SIG-M5 (cell line): ENCODE measurements around the gene SBF2.
"Not testable (repeated sequence)": the region's sequence is repeated elsewhere in the genome, so short reads cannot be mapped to it uniquely, and the experiment has no call there.

Experiments
- DNase-seq: peaks from one replicate; lab custom pipeline; 2025; lab: John Stamatoyannopoulos, UW

The SBF2 gene

DNA sequence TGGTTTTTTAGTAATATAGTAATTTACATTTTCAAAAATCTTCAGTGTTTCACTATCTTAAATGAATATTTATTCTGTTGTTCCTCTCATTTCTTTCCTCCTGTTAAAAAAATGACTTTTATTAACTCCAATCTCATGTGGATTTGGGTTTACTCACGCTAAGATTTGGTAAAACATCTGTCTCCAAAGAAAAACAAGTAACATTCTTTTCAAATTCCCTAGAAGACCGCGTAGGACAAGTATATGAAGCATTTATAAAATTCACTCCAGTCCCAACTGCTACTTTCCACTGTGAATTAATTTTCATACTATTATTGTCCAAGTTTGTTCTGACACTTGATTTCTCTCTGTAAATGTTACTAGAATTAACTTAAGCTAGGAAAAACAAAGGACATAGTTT, 26.2 kb downstream of the SBF2 start:
- DNase-seq: no peak

DNA sequence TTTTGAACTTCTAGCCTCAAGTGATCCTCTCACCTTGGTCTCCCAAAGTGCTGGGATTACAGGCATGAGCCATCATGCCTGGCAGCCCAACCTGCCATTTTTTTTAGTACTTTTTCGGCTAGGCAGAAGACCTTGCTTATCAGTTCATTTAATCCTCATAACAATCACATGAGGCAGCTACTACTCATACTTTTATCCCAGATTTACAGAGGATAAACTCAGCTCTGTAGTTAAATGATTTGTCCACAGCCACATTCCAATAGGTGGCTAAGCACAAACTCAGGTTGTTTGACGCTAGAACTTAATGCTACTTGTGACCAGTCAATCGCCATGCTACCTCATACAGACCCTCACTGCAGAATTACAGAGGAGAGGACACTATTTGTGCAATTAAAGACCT, 28.1 kb downstream of the SBF2 start:
- no peak for DNase-seq

DNA sequence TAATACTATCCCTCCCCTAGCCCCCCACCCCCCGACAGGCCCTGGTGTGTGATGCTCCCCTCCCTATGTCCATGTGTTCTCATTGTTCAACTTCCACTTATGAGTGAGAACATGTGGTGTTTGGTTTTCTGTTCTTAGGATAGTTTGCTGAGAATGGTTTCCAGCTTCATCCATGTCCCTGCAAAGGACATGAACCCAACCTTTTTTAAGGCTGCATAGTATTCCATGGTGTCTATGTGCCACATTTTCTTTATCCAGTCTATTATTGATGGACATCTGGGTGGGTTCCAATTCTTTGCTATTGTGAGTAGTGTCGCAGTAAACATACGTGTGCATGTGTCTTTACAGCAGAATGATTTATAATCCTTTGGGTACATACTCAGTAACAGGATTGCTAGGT, 29.3 kb downstream of the SBF2 start:
- not testable (repeated sequence) for DNase-seq

DNA sequence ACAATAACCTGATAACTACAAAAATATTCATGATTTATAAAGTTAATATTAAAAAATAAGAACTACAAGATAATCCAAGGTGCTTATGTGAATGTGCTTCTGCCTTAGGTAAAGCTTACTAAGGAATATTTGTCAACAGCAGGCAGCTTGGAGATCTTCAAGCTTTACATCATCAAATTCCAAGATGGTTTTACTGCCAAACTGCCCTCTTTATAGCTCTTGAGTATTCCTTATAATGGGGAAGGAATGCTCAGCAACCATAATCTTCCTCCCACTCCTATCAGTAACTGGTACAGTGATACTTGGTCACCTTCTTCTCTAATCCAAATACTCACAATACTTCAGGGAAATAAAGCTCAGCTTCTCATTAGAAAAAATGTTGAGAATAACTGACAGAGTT, 30.1 kb downstream of the SBF2 start:
- DNase-seq: no peak

DNA sequence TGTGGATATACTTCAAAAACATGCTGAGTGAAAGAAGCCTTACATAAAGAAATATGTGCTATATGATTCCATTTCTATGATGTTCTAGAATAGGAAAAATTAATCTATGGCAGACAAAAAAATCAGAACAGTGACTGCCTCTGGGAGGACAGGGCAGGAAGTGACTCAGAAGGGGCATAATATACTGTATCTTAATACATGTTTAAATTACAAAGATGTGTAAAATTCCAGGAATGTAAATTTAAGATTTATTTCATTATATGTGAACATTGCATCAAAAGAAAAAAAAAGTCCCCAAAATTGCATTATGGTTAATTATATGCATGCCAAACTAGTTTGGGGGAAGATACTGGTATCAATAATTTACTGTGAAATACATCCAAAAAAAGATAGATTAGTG, 32.2 kb downstream of the SBF2 start:
- no peak for DNase-seq

DNA sequence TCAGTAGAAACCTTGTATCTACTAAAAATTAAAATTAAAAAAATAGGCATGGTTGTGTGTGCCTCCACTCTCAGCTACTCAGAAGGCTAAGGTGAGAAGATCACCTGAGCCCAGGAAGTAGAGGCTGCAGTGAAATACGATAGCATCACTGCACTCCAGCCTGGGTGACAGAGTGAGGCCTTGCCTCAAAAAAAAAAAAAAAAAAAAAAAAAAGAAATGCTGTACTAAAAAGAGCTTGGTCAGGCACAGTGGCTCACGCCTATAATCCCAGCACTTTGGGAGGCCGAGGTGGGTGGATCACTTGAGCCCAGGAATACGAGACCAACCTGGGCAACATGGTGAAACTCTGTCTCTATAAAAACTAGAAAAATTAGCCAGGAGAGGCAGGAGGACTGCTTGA, 36.5 kb downstream of the SBF2 start:
- no peak for DNase-seq

DNA sequence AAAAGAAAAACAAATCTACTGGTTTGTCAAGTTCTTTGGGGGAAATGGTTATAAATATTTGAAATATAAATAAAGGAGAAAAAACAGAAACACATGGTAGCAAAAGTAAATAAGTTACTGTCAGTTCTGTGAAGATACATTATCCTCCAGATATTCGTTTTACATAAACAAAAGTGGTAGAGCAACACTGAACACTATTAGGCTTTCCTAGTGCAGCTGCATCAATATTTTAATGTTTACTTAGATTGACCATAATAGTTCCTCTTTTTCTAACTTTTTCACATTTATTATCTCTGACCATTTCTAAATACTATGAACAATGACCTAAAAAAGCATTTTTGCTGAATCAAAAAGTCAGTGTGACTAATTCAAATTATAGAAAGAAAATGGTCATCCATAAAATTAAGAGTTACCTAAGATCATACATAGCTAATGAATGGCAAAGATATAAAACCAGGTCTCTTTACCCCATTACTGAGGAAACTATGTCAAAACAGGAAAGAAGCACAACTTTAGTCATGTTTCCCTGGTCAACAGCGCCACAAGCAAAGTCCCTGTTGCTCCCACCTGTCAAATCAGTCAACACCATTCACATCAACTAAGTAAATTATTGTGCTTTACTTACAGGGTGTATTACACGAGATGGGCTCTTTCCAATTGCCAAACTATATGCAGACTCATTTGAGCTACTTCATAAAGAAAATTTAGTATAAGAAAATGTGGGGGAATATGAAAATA, 38.5 kb downstream of the SBF2 start:
- no peak for DNase-seq

DNA sequence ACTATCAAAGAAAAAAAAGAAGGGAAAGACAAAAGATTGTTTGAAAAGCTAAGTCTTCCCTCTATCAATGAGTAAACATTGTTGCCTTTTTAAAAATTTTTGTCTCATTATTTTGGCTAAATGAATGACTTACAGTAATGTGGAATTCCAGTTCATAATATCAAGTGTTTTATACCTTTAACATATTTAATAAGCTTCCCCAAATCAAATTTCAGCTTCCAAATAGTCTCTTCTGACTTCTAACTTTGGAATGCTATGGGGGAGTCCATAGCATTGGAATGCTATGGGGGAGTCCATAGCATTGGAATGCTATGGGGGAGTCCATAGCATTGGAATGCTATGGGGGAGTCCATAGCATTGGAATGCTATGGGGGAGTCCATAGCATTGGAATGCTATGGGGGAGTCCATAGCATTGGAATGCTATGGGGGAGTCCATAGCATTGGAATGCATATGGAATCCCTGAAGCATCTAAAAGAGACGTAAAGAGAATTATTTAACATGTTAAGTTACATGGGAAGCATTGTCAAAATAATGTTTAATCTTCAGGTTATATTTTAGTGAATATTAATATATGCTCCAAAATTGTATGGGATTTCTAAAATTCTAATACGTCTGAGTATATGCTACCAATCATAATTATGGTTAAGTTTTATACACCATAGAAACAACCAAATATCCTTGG, 44.4 kb downstream of the SBF2 start:
- DNase-seq: not testable (repeated sequence)

DNA sequence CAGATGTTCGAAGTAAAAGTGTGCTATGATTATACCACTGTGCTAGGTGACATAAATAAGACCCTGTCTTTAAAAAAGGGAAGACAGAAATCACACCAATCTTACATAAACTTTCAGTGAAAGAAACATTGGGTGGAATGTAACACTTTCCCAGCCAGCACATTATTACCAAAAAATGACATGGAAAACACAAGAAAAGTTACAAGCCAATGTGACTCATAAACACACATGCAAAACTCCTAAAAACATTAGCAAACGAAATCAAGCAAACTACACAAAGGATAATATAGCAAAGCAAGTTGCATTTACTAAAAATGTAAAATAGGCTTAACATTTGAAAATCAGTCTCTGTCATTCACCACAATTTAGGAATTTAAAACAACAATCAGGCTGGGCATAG, 47.0 kb downstream of the SBF2 start:
- DNase-seq: no peak

DNA sequence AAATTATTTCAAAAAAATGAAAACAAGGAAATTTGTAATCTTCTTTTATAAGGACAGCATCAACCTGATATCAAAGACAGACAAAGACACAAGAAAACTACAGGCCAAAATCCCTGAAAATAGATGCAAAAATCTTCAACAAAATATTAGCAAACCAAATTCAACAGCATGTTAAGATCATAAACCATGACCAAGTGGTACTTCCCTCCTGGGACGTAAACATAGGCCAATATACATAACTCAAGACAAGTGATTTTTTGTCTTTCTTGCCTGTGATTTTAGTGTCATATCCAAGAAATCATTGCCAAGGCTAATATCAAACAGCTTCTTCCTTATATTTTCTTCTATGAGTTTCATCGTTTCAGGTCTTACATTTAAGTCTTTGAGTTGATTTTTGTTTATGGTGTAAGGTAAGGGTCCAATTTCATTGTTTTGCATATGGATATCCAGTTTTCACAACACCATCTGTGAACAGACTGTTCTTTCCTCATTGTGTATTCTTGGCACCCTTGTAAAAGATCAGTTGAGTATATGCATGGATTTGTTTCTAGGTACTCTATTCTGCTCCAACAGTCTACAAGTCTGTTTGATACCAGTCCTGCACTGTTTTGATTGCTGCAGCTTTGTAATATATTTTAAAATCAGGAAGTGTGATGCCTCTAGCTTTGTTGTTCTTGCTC, 50.0 kb downstream of the SBF2 start:
- no peak for DNase-seq

DNA sequence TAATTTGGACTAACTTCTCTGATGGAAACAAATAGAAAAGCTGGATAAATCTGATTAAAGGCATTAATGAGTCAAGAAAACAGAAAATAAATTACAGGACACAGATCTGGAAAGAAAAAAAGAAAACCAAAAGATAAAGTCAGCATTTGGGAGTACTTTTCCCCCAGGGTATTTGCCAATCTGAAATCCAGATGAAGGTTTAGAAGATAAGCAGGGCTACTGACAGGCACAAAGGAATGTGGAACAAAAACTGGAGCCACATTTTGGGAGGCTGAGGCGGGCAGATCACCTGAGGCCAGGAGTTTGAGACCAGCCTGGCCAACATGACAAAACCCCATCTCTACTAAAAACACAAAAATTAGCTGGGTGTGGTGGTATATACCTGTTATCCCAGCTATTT, 57.2 kb downstream of the SBF2 start:
- DNase-seq: no peak

DNA sequence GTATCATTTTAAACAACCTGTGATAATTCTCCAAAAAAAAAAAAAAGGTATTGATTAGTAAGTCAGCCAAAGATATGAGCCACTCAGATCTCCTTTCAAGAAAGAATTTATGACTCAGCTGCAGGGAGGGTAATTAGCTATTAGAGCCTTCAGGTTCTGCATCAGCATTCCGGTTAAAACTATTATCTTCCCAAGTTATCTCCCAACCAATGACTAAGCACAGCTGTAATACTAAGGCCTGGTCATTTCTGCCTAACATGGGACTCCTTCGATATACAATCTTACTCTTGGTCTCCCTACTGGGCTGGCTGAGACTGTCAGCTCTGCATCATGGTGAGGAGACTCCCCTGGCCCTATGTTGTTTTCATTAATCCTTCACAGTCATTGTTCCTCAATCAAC, 60.4 kb downstream of the SBF2 start:
- DNase-seq: no peak

DNA sequence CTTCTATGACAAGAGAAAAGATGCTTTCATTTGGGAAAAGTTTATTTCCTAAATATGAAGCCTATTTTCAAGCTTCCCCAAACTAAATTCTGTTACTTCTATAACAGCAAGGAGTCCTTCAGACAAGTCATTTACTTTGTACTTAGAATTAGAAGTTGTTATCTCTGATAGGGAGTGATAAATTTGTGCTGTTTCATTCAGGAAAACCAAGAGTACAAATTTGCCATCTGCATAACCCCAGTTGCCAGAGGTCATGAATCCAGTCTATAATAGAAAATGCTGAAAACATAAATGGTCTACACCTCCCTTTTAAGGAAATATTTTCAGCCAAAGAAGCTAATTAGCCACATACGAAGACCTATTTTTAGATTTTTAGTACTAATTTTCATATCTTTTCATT, 61.3 kb downstream of the SBF2 start:
- DNase-seq: no peak

DNA sequence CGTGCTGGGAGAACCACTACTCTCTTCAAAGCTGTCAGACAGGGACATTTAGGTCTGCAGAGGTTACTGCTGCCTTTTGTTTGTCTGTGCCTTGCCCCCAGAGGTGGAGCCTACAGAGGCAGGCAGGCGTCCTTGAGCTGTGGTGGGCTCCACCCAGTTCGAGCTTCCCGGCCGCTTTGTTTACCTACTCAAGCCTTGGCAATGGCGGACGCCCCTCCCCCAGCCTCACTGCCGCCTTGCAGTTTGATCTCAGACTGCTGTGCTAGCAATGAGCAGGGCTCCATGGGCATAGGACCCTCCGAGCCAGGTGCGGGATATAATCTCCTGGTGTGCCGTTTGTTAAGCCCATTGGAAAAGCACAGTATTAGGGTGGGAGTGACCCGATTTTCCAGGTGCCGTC, 62.2 kb downstream of the SBF2 start:
- DNase-seq: not testable (repeated sequence)

DNA sequence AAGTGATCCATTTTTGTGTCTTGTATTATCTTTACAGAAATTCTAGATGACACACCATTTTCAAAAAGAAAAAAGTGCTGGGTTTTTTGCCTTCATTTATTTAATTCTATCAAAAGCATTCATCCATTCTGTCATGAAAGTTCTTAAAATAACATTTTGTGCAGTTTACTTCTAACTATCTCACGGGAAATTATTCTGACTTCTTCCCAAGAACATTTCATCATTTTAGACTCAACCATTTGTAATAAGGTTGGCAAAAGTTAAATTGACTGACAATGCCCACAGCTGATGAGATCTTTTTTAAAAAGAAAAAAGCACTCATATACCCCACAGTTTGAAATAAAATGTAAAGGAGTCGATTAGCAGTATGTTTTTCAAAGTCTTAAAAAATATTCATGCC, 68.5 kb downstream of the SBF2 start:
- DNase-seq: no peak

DNA sequence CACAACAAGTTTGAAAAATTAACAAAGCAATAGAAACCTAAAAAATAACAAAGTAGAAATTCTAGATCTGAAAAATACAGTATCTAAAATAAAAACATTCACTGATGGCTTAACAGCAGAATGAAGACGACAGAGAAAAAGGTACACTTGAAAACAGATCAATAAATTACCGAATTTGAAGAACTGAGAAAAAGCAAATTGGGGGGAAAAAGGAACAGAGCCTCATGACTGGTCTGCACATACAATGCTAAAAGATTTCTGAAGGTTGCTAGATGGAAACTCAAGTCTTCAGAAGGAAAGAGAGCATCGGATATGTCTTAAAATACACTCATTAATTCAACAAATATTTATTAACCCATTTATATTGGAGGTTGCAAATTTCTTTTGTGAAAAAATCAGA, 71.6 kb downstream of the SBF2 start:
- DNase-seq: no peak

DNA sequence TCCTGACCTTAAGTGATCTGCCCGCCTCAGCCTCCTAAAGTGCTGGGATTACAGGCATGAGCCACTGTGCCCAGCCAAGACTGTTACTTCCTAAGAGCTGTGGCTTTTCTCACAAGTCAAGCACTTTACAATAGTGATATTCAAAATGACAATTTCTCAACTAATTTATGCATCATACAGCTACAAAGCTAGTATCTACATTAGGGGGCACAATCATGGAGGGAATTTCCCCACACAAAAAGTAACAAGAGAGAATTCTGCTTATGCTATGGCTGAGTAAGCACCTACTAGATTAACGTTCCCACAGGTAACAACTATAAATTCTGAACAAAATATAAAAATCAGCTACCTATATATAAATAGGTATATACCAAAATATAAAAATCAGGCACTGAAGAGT, 72.7 kb downstream of the SBF2 start:
- DNase-seq: no peak

DNA sequence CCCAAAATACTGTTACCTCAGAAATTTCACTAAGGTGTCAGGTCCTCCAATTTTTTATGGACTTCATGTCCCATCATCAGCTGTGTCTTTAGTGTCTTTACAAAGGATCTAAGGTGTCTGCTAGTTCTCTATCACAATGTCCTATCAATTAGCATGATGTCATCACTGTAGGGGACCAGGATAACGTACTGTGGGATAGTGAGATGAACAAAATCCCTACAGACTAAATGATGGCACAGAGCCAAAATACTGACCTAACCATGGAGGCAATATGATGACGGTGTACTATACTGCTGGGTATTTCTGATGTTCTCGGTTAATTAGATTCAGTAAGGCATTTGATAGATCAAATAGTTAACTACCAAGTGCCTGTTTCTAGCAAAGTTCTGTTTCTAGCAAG, 82.5 kb downstream of the SBF2 start:
- no peak for DNase-seq

DNA sequence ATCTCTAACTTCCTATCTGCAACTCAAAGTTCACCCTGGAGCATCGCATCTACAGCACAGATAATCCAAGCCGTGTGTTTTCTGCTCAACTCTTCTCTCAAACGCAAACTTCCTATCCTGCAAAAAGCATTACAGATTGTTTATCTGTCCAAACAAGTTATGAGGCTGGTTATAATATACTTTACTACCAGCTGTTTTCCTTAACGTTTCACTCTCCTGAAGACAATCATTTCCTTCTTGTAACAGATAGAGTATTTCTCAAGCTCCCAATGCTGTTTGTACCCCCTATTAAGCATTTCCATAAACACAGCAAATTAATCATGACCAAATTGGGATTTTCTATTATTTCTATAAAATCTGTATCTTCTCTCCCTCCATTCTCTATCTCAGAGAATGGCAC, 84.7 kb downstream of the SBF2 start:
- DNase-seq: no peak

DNA sequence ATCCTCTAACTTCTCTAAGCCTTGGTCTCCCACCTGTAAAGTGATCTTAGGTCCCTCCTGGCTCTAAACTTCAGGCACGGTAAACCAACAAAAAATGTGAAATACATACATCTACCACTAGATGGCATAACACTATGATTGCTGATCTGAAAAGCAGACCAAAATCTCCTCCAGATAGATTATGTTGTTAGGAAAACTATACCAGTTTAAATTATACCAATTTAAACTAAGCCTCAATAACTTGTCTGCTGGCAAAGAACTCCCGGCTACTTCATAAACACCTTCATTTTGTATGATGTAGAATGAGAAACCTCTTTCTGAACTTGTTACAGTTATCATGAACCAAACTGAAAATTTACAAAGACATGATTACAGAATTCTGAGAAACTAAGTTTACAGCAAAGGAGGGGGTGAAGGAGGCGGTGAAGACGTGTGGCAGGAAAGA, 85.9 kb downstream of the SBF2 start:
- DNase-seq: no peak

DNA sequence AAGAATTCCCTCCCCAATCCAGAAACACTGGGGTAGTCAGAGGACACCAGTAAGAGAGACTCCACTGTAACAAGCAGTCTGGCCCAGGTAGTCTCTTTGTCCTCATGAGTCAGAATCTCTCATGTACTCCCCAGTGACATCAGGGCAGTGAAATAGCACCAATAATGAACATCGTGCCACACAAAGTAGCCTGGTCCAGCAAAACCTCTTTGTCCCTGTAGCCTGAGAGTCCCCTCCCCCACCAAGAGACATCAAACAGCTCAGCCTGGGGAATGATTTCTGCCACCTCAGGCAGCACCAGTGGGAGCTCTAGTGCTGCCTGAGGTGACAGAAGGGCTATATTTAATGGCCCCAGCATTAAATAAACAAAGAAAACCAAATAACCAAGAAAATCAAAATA, 88.1 kb downstream of the SBF2 start:
- DNase-seq: no peak

DNA sequence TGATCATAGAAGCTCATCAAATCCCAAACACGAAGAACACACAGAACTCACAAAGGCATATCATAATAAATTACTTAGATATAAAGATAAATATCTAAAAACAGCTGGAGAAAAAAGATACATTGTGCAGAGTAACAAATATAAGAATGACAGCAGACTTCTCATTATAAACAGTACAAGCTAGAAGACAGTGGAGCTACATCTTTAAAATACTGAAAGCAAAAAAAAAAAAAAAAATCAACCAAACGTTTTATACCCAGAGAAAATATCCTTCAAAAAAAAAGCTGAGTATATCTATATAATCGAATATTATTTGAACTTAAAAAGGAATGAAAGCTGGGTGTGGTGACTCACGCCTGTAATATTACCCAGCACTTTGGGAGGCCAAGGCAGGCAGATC, 90.0 kb downstream of the SBF2 start:
- no peak for DNase-seq

DNA sequence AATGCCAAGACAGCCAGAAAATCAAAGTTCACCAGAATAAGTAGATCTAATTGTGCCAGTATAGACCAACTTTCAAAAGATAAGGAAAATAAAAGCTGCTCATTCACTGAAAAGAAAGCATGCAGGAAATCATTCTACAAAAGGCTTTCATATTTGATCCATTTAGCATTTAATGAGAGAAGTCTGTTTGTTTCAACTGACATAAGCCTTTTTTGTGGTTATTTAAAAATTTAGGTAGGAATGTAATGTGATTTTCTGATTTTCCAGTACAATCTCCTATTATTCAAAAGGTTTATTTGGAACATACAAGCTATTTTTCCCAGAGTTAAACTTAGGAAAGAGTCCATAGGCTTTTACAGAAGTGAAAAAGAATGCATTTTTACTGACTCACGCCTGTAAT, 92.7 kb downstream of the SBF2 start:
- DNase-seq: no peak
